HL-60 (cell line): ENCODE data around the gene AFF3.

ENCODE experiments used
- CTCF ChIP-seq: IDR thresholded peaks from one replicate; pipeline ENCODE4 v1.5.1; 2011; ENCODE audit warnings: low read length, control low read depth, inconsistent platforms; ENCODE audit not compliant: insufficient read depth
- GABPA ChIP-seq: IDR thresholded peaks from 2 replicates; pipeline ENCODE4 v1.6.1; 2012; ENCODE audit warnings: low read depth
- POLR2AphosphoS5 ChIP-seq: IDR thresholded peaks from 2 replicates; pipeline ENCODE4 v1.6.1; 2012; ENCODE audit warnings: low read depth
- SPI1 ChIP-seq: IDR thresholded peaks from 2 replicates; pipeline ENCODE4 v1.6.1; 2012; ENCODE audit warnings: low read depth, mild to moderate bottlenecking, borderline replicate concordance

DNA sequence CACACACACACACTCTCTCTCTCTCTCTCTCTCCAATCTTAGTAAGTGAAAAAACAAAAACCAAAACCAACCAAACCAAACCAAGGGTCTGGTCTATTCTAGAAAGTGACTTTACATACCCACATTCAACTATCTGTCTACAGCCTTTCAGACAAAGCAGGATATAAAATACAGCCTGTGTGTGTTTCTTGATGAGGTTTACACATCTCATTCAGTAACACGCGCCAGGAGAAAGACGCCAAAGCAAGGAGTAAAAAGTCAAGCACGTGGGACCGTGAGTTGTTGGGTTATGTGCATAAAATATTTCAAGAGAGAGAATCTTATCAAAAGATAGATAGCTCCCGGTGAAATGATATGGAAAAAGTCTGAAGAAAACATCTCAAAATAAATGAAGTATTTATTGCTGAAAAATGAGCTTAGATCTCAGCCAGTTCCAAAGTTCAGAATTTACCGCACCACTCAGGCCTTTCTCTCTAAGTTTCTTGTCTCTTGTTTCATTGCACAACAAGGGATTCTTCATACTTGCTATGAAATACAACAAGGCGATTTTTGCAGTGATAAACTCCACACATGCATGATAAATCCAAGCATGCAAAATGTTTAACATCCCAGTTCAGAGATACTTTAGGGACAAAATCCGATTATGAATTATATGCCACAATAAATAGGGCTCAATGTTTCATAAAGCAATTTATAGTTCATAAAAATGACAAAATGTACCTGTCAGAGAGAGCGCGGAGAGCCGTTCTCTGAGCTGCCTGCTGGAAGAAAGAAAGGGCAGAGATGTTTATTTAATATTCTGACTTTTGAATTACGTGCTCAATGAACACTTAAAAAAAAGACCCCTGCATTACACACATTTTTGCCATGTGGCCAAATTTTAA is 493.2 kb downstream of the AFF3 start:
- TF ChIP-seq CTCF (no peak), POLR2AphosphoS5 (no peak), GABPA (no peak), SPI1 (no peak)
